ENCODE results near the gene IGLL1.
"Not testable (repeated sequence)": the region's sequence is repeated elsewhere in the genome, so short reads cannot be mapped to it uniquely, and the experiment has no call there.

The IGLL1 gene

GRCh38 chr22:23539135-23539838, 40.8 kb downstream of the IGLL1 start:
- DNase-seq = peak; percentile 63

GRCh38 chr22:23538696-23539030, 41.4 kb downstream of the IGLL1 start:
- DNase-seq = not testable (repeated sequence)

- not testable (repeated sequence) for DNase-seq
These were observed 42.0 kb downstream of the IGLL1 start for GRCh38 chr22:23537830-23538695.

GRCh38 chr22:23537416-23537815, 42.7 kb downstream of the IGLL1 start:
- no peak for DNase-seq

GRCh38 chr22:23536821-23537345, 43.2 kb downstream of the IGLL1 start:
- DNase-seq = no peak

- DNase-seq = not testable (repeated sequence)
These were observed 44.1 kb downstream of the IGLL1 start for GRCh38 chr22:23535790-23536661.

GRCh38 chr22:23534851-23535717, 45.0 kb downstream of the IGLL1 start:
- DNase-seq = no peak

GRCh38 chr22:23534201-23534850, 45.8 kb downstream of the IGLL1 start:
- no peak for DNase-seq

- DNase-seq = no peak
These were observed 46.3 kb downstream of the IGLL1 start for GRCh38 chr22:23533771-23534191.

- DNase-seq = no peak
These were observed 46.7 kb downstream of the IGLL1 start for GRCh38 chr22:23533328-23533762.

- no peak for DNase-seq
These were observed 47.4 kb downstream of the IGLL1 start for GRCh38 chr22:23532731-23533130.

GRCh38 chr22:23531966-23532705, 48.0 kb downstream of the IGLL1 start:
- no peak for DNase-seq

GRCh38 chr22:23531283-23531956, 48.7 kb downstream of the IGLL1 start:
- no peak for DNase-seq

- DNase-seq = no peak
These were observed 49.3 kb downstream of the IGLL1 start for GRCh38 chr22:23530766-23531282.

GRCh38 chr22:23530106-23530505, 50.0 kb downstream of the IGLL1 start:
- no peak for DNase-seq

- DNase-seq = no peak
These were observed 50.7 kb downstream of the IGLL1 start for GRCh38 chr22:23529166-23530103.

- DNase-seq = no peak
These were observed 51.9 kb downstream of the IGLL1 start for GRCh38 chr22:23527971-23528740.
